ENCODE results near the gene DYRK1A.
A peak's percentile ranks its signal among the peaks of the same experiment; 100 is the strongest.

DYRK1A gene

DNA sequence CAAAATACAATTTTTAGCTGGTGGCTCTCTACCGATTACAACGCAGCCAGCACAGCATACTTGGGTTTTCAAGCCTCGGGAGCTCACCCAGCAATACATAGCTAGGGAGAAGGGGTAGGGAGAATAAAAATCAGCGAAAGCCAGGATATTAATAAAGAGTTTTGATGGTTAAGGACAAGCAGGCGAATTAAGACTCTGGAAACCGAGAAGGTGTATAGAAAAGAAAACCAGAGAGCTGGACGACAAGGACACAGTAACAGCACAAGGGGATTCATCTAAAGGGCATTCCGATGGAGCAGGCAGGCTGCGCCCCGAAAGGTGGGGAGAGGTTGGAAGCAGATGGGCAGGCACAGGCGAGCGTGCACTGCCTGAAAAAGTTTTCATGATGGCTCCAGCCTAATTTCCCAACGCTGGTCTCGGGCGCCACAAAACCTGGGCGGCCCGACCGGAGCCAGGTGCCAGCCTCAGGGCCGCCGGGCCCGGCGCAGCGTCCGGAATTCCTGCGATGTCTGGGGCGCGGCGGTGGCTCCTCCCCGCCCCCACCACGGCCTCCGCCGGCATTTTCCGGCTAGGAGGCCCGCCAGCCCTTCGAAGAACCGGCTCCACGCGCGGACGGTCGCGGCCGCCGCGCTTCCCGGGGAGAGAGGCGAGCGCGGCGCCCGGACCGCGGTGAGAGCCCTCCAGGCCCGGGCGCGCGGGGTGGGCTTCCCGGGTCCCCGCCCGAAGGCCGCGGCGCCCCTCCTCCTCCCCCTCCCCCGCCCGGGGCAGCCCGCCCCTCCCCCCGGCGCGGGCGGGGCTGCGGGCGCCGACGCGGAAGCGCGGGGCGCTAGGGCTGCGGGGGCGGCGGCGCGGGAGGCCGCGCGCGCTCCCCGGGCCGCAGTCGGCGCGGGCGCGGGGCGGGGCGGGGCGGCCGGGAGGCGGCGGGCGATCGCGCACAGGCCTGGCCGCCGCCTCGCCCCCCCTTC lies 774 bp upstream of the DYRK1A start:
- no peak for DNase-seq

DNA sequence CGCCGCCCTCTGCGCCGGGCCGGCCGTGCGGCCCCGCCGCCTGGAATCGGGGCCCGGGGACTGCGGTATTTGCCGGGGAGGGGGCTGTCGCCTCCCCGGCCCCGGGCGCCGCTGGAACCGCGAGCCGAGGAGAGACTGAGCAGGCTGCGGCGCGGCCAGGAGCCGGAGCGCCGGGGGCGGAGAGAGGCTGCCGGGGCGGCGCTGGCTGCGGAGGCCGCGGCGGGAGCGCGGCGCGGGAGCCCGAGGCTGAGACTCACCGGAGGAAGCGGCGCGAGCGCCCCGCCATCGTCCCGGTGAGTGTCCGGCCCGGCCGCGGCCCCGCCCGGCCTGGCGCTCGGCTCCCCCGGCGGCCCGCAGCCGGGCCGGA lies 746 bp downstream of the DYRK1A start:
- no peak for DNase-seq

DNA sequence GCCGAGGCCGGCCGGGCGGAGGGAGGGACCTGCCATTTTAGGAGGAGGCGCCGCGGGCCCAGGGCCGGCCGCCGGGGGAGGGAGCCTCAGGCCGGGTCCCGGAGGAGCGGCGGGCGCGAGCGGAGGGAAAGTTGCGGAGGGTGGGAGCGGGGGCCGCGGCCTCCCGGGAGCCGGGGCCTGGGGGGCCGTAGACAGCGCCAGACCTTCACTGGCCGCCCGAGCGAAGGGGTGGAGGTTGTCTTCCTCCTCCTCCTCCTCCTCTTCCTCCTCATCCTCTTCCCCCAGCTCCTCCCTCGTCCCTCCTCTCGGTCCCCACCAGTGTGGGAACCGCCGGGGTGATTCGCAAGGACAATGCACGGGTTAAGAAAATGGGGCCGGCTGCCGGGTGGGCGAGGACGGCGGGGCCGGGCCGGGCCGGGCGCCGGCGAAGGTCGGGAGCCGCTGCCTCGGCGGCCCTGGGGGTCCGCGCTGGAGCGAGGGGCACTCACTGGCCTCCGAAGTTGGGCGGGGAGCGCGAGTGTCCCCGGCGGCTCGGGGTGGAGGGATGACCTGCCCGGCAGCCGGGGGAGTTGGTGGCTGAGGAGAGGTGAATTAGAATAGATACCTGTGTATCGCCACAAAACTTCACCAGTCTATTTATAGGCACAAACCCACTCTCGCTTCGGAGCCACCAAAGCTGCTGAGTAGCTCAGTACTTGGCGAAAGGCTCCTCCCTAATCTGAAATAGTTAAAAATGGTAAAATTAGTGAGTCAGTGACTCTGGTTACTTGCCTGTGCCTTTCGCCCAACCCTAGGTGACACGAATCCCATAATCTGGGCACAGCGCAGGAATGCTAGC lies 1.3 kb downstream of the DYRK1A start:
- peak; percentile 45 for DNase-seq

DNA sequence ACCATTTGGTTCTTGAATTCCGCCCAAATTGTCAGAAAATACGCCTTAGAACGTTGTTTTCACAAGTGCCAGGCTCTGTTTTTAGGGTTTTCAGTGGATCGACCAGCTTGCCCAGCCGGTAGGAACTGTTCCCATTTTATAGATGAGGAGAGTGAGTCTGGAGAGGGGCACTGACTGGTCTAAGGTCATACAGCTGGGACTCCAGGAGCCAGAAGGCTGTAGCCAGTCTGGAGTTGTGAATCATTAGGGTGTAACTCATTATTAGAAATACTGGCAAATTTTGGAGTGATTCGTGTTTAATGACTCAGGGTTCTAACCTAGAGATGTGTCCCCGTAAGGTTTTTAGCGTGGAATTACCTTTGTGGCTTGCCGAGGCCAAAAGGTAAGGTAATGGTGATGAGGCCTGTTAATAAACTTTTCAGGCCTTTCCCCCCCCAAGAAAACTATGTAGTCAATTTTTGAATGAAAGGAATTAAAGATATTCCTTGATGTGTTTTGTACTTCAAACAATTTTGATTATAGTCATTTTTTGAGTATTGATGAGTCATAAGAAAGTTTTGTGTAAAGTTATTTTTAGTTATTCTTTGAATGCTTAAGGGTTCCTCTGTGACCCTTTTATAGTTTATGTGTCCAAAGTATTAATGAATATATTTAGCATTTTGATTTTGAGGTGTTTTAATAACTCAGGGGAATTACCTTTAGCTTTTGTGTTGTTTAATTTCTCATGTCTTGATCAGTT lies 2.1 kb downstream of the DYRK1A start:
- peak; percentile 38 for DNase-seq

DNA sequence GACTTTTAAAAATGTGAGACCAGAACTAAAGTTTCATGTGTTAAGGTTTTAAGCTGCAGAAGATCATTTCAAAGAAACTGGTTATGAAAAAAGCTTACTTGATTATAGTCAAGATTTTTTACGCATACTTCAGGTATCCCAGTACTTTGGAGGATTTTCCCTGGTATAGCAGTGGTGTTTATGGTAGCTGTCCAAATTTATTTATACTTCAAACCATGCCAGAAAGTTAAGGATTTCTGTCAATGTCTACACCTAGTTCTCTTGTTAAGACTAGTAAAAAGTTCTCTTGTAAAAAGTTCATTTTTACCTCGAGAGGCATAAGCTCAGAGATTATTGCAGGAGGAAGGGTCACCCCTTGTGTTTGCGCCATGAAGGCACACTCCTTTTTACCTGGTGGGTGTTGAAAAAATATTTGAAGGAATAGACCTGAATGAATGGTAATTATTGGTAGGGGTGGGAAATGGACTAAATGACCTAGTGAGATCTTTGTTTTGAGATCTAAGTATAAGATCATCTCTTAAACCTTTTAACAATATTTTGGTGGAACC lies 2.8 kb downstream of the DYRK1A start:
- no peak for DNase-seq

DNA sequence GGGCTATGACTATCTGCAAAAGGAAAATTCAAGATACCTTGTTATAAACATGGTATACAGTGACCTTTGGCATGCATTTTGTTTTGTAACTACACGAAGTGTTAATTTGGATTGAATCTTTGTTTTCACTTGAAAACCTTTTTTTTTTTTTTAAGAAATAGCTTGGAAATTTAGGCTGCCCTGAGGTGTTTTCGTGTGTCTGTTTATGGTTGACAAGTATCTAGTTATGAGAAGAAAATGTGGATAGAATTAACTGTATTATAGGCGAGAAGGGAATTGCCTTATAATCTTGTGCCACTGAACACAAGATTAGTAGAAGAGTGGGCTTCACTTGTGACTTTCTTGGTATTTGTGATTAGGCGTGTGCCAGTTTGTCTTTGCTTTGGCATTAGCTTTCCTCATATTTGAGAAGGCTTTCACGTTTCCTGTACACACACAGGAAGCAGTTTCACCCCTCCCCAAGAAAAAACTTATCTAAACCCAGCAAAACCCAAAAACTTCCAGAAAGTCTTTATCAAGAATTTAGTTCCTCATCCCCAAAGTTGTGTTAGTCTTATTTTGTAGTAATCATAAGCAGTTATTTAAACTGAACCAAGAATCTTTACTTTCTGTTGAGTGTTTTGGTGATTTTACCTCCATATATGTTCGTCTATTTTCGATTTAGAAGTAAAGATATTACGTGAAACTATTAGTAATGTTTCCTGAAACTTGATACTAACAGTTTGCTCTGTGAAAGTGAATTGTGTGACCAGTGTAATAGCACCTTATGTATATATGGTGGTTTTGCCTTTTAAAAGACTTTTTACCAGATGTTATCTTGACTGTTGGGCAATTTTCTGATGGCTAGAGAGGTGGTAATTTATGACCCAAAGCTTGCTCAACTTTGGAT lies 3.8 kb downstream of the DYRK1A start:
- peak; percentile 11 for DNase-seq

DNA sequence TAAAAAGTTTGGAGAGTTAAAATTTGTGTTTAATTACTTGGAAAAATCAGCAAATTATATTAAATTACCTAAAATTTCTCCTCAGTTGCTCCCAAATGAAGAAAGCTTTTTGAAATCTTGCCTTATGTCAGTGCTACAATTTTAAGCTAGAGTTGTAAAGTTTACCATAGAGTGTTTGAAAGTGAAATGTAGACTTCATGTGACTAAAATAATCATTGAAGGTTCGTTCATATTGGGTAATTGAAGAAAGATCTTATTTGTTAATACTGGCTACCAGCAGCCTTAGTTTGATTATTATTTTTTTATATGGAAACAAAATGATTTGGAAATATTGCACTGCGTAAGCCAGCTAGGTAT lies 4.4 kb downstream of the DYRK1A start:
- DNase-seq: no peak

DNA sequence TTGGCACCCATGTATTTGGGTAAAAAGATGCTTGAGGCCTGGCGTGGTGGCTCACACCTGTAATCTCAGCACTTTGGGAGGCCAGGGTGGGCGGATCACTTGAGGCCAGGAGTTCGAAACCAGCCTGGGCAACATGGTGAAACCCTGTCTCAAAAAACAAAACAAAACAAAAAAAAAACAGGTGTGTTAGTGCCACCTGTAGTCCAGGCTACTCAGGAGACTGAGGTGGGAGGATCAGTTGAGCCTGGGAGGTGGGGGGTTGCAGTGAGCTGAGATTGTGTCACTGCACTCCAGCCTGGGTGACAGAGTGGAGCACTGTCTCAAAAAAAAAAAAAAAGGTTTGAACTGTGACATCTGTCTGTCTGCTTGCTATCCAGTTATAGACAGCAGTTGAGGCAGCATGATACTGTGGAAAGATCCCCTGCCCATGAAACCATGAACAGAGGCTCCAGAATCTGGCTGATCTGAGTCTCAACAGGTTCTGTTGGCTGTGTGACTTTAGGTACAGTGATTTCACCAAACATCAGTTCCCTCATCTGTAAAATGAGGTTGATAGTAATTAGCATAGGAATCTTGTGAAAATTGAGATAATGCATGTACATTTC lies 5.7 kb downstream of the DYRK1A start:
- no peak for DNase-seq

DNA sequence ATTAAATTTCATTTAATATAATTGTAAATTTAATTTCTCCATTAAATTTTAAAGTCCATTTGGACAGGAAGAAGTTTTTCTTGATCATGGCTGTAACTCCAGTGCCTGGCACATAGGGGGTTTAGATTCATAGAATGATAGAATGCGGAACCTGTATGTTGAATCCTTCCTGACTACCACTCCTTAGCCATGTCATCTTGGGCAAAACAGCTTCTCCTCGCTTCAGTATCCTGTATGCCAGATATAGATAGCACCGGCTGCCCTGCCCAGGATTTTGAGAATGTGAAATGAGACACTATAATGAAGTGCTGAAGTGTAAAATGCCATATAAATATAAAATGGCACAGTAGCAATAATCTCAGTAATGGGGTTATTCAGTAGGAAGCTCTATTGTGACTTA lies 6.4 kb downstream of the DYRK1A start:
- DNase-seq: no peak

DNA sequence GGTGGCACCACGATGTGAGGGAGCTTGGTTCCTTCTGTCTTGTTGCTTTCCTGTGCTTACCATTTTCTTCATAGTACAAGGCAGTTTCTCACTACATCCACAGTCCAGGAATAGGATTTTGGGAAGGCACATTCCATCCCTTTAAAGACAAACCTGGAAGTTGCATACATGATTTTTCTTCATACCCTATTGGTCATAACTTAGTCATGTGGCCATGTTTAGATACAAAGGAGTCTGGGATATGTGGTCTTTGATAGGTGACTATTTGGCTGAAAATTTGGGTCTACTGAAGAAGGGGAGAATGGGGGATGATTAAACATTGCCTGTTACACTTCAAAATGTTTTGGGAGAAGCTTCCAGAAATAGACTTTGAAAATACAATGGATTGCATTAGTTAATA lies 7.0 kb downstream of the DYRK1A start:
- DNase-seq: peak; percentile 30

DNA sequence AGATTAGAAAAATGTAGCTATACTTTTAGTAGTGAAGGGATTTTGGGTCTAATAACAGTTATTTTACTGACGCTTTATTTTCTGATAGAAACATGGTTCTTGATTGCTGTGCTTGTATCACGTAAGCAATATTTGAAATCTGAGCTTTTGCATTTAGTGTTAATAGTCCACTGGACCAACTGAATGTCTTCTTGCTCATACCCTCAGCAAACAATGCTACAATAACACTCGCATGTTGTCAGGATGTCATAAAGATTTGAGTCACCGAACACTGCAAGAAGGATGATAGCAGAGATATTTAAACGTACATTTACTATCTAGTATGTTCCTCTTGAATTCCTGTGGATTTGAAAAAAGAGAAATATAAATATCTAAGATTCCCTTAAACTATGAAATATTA lies 7.5 kb downstream of the DYRK1A start:
- DNase-seq: peak; percentile 64

DNA sequence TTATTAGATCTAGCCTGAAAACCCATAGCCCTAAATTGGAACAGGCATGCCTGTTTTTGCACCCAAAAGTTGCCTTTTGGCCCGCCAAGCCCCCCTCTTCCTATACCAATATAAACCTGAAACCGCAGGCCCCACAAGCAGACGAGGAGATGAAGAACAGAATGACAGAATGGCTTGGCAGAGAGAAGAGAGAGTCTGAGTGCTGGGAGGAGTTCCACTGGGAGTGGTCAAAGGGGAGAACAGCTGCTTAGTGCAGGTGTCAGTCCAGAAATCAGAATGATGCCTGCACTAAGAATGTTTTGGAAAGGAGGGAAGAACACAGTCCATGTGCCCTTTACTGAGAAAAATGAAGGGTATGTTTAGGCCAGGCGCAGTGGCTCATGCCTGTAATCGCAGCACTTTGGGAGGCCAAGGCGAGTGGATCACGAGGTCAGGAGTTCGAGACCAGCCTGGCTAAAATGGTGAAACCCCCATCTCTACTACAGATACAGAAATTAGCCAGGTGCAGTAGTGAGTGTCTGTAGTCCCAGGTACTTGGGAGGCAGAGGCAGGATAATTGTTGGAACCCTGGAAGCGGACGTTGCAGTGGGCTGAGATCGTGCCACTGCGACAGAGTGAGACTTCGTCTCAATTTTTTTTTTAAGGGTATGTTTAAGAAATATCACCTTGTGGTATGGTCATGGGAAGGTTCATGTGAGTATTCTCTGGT lies 9.4 kb downstream of the DYRK1A start:
- DNase-seq: no peak

DNA sequence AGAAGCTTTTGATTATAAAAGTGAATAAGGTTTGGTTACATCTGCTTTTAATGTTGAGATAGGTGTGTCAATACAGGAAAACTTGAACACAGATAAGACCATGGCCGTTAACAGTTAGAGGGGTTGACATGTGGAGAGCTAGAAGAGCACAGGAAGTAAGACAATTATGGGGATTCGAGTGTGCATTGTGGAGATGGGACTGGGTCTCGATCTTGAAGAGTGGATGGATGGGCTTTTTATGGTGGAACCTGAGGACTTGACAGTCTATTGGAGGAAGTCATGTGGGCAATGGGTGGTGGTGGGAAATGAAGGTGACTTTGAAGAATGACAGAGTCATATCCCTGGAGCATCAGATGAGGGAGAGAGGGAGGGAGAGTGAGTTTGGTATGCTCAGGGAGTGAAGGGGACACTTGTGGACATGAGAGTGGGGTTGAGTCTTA lies 12.1 kb downstream of the DYRK1A start:
- DNase-seq: no peak

DNA sequence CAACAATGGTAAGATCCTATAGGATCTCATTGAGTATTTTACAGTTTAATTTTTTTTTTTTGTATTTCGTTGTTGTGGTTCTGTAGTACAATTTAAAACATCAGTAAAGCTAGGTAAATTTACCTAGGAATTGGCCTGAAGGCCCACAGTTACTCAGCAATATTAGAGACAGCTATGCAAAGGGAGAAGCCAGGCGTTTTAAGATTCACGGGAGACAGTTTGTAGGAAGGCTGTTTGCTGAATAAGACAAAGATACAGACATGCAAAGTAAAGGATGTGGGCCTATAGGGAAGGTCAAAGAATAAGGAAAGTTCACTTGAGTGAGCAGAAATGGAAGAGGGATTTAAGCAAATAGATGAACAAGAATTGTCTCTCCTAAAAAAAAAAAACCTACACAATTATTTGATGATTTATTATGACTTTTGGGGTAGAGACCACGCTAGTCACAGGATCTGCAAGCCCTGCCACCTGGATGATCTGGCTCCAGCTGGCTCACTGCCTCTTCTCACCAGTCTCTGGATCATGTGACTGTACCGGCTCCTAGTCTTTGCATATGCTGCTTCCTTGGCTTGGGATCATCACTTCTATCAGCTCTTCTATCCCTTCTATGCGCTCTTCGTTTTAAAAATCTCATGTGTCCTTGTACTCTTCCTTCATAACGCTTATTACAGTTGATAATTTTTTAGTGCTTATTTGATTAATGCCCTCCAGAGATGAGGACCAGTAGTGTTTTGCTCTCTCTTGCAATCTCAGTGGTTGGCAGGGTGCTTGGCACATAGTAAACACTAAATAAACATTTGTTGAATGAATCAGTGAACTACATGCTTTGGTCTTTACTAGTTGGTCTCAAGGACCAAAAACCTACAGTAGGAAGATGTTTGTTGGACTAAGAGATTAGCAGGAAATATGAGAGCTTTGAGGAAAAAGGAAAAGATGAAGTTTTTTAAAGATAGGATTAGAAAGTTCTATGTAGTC lies 14.1 kb downstream of the DYRK1A start:
- no peak for DNase-seq

DNA sequence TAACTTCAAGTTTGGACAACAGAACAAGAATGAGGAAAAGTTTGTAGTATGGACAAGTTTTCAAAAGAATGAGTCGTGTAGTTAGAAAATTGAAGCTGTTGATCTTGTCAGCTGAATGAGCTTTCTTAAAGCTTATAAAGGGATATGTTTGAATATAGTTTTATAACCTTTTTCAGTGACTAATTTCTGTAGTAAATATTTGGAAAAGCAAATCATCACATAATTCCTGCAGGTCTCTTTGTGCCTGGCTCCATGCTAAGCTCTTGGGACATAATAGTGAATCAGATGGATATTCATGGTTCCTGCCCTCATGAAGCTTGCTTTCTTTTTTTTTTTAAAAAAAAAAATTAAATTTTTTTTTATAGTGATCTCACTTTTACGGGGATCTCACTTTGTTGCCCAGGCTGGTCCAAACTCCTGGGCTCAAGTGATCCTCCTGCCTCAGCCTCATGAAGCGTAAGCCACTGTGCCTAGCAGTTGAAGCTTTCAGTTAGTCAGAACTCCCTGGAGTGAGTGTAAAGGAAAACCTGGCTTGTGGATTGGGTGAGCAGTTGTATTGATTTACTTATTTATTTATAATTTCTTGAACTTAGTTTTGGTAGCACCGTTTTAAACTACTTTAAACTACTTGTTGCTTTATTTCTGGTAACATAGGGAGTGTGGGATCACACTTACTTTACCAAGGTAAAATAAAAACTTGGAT lies 15.5 kb downstream of the DYRK1A start:
- peak; percentile 4 for DNase-seq

DNA sequence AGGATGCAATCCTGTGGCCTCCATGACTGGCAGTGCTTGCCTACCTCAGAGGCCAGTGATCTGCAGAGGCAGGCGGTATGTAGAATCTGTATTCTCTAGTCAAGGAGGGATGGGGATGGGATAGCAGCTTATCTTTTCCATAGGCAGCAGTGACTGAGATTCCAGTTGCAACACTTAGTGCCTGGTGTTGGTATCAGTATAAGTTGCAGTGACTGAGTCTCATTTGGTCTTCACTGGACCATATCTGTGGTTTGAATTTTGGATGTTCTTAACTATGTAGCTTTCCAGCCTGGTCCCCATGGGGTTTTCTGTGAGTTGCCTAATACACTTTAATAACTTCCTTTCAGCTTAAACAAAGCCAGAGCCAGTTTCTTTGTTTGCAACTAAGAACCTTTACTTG lies 16.5 kb downstream of the DYRK1A start:
- DNase-seq: peak; percentile 31

DNA sequence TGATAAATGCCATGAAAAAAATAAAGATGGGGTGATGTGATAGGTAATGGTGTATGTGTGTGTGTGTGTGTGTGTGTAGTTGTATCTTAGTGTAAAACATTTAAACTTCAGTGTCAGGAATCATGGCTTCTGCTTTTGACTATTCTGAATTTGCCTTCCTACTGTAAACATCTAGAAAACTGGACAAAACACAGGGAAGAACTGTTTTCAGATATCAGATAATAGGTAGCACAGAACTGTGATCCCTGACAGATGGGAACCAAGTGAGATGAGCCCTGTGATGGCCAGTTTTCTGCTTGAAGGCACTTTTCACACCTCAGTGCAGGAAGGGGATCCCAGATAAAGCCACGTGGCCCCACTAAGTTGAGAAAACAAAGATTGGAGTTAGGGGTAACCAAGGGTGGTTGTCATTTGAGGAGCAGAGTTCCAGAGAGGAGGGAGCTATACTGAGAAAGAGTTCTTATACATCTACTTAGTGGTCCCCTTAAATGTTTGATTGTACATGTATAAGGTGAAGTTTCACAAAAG lies 17.3 kb downstream of the DYRK1A start:
- DNase-seq: no peak

DNA sequence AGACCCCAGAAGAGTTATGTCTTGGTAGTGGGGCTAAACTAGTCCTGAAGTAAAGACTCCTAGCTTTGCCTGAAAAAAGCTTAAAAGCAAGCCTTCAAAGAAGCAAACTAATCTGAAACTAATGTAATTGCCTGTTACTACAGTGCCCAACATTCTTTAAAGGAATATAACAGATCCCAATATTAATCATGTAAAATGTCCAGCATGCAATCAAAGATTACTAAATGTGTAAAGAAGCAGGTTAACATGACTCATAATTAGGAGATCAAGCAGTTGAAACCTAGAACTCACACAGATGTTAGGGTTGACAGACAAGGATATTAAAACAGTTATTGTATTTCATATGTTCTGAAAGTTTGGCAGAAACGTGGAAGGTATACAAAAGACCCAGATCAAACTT lies 17.8 kb downstream of the DYRK1A start:
- DNase-seq: no peak

Measured in fibroblast of skin of scalp (primary cell).